Skeletal muscle satellite cell (primary cell): ENCODE data around the gene KANSL1L.

Experiments used
- H3K27me3 ChIP-seq: 2 replicates; pipeline ENCODE4 v1.7.0; 2013; ENCODE audit warnings: low read length; ENCODE audit not compliant: control insufficient read depth, insufficient read depth
- H3K36me3 ChIP-seq: 2 replicates; pipeline ENCODE4 v1.7.0; 2013; ENCODE audit warnings: mild to moderate bottlenecking, control low read depth, low read length; ENCODE audit not compliant: insufficient read depth
- H3K4me1 ChIP-seq: 2 replicates; pipeline ENCODE4 v1.7.0; 2013; ENCODE audit warnings: low read length; ENCODE audit not compliant: control insufficient read depth, insufficient read depth
- H3K4me2 ChIP-seq: 2 replicates; pipeline ENCODE4 v1.7.0; 2013; ENCODE audit warnings: mild to moderate bottlenecking, low read length
- H3K4me3 ChIP-seq: 2 replicates; pipeline ENCODE4 v1.7.0; 2013; ENCODE audit warnings: low read length
- H3K9ac ChIP-seq: 2 replicates; pipeline ENCODE4 v1.7.0; 2013; ENCODE audit warnings: mild to moderate bottlenecking, low read depth, low read length, moderate library complexity
- H3K9me3 ChIP-seq: replicated peaks from 2 replicates; pipeline ENCODE4 v1.7.0; 2013; ENCODE audit warnings: mild to moderate bottlenecking, control low read depth, low read length

The KANSL1L gene

DNA sequence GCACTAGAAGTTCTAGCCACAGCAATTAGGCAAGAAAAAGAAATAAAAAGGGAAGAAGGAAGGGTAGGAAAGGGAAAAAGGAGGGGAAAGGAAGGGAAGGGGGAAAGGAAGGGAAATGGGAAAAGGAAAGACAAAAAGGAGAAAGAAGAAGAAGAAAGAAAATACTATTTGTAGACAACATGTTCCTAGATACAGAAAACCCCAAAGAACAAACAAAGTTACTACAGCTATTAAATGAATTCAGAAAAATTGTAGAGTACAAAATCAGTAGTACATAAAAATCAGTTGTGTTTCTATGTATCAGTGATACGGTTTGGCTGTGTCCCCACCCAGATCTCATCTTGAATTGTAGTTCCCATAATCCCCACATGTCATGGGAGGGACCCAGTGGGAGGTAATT lies 116.5 kb downstream of the KANSL1L start:
- Histone ChIP-seq H3K9me3 (no peaks in the 10 kb centered on the region), H3K27me3 (no peaks in the 10 kb centered on the region), H3K4me1 (no peaks in the 10 kb centered on the region), H3K9ac (no peak overlapping the region), H3K4me3 (no peak overlapping the region), H3K4me2 (no peak overlapping the region), H3K36me3 (no peaks in the 10 kb centered on the region)

GRCh38 chr2:210050885-210051284 lies 120.3 kb downstream of the KANSL1L start:
- no peaks in the 10 kb centered on the region for H3K36me3 ChIP-seq
- no peak overlapping the region for H3K4me2 ChIP-seq
- no peaks in the 10 kb centered on the region for H3K9me3 ChIP-seq
- H3K4me3 ChIP-seq, result no peak overlapping the region
- no peak overlapping the region for H3K9ac ChIP-seq
- H3K27me3 ChIP-seq, result no peaks in the 10 kb centered on the region
- H3K4me1 ChIP-seq, result no peaks in the 10 kb centered on the region

DNA sequence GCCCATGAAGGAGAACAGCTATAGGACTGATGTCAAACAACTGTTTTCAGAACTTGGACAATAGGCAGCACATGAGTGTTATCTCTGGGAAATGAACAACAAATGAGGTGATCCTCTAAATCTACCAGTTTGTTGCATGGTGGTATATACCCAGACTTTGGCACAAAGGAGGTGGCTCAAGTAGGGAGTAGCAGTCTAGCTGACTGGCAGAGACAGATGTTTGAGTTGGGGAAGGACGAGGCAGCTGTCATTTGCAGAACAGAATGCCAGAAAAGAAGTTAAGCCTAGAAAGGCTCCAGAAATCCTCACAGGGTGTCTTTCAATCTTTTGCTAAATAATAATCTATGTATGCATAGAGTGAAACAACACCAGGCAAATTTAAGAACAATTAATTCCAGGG lies 121.4 kb downstream of the KANSL1L start:
- no peak overlapping the region for H3K9ac ChIP-seq
- H3K27me3 ChIP-seq, result no peaks in the 10 kb centered on the region
- H3K9me3 ChIP-seq, result no peaks in the 10 kb centered on the region
- no peak overlapping the region for H3K4me3 ChIP-seq
- peaks cover 3% of the 10 kb centered on the region for H3K36me3 ChIP-seq
- H3K4me2 ChIP-seq, result no peak overlapping the region
- no peaks in the 10 kb centered on the region for H3K4me1 ChIP-seq

GRCh38 chr2:210046851-210047500 lies 124.2 kb downstream of the KANSL1L start:
- H3K4me2 ChIP-seq, result no peak overlapping the region
- no peak overlapping the region for H3K4me3 ChIP-seq
- H3K27me3 ChIP-seq, result no peaks in the 10 kb centered on the region
- no peaks in the 10 kb centered on the region for H3K9me3 ChIP-seq
- H3K9ac ChIP-seq, result no peak overlapping the region
- peaks cover 3% of the 10 kb centered on the region for H3K36me3 ChIP-seq
- no peaks in the 10 kb centered on the region for H3K4me1 ChIP-seq

- Histone ChIP-seq H3K4me2 (no peak overlapping the region), H3K9me3 (no peaks in the 10 kb centered on the region), H3K27me3 (no peaks in the 10 kb centered on the region), H3K4me3 (no peak overlapping the region), H3K4me1 (no peaks in the 10 kb centered on the region), H3K36me3 (no peaks in the 10 kb centered on the region), H3K9ac (no peak overlapping the region)
These were observed 133.1 kb downstream of the KANSL1L start for GRCh38 chr2:210038078-210038477.

GRCh38 chr2:210035679-210036078 lies 135.5 kb downstream of the KANSL1L start:
- H3K27me3 ChIP-seq, result no peaks in the 10 kb centered on the region
- H3K9me3 ChIP-seq, result no peaks in the 10 kb centered on the region
- no peak overlapping the region for H3K9ac ChIP-seq
- no peak overlapping the region for H3K4me3 ChIP-seq
- no peak overlapping the region for H3K4me2 ChIP-seq
- no peaks in the 10 kb centered on the region for H3K4me1 ChIP-seq
- H3K36me3 ChIP-seq, result peaks cover 6% of the 10 kb centered on the region

DNA sequence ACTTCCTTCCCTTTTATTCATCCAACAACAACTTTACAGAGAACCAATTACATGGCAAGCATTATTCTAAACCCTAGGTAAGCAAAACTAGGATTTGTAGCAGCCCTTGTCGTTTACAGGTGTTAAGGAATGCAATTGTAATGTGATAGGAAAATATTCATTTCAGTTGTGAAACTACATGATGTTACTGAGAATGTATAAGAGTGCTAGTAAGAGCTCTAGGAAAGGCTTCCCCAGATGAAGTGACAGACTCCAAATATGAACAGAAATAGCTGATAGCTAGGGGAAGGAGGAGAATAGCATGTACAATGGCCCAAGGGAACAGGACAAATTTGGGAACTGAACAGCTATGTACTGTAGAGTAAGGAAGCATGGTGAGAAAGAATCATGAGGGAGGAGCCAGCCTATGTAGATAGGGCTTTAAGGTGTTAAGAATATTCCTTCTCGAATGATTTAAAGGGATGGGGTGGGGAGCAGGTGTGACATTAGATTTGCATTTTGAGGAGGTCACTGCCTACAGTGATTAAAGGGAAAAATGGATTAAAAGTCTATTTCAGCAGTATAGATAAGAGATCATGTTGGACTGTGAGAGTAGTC lies 137.0 kb downstream of the KANSL1L start:
- H3K27me3 ChIP-seq, result no peaks in the 10 kb centered on the region
- no peak overlapping the region for H3K9ac ChIP-seq
- H3K4me2 ChIP-seq, result no peak overlapping the region
- H3K4me1 ChIP-seq, result no peaks in the 10 kb centered on the region
- H3K9me3 ChIP-seq, result no peaks in the 10 kb centered on the region
- H3K36me3 ChIP-seq, result peaks cover 6% of the 10 kb centered on the region
- no peak overlapping the region for H3K4me3 ChIP-seq

DNA sequence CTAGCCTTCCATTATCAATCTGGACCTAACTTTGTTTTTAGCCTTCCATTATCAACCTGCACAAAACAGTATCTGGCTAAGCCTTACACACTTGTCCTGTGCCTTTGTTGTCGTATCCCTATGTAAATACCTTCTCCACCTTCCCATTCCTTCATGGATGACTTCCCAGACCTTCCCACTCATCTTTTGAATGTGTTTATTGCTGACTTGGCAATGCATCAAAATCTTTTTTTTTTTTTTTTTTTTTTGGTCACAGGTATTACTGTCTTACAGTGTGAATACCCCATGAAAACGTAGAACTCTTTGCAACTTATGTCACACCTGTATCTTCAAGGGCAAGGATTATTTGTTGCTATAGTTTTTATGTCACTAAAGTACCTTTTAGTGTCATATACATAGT lies 143.0 kb downstream of the KANSL1L start:
- Histone ChIP-seq H3K4me1 (no peaks in the 10 kb centered on the region), H3K4me3 (no peak overlapping the region), H3K4me2 (no peak overlapping the region), H3K27me3 (no peaks in the 10 kb centered on the region), H3K36me3 (peaks cover 30% of the 10 kb centered on the region), H3K9me3 (no peaks in the 10 kb centered on the region), H3K9ac (no peak overlapping the region)

DNA sequence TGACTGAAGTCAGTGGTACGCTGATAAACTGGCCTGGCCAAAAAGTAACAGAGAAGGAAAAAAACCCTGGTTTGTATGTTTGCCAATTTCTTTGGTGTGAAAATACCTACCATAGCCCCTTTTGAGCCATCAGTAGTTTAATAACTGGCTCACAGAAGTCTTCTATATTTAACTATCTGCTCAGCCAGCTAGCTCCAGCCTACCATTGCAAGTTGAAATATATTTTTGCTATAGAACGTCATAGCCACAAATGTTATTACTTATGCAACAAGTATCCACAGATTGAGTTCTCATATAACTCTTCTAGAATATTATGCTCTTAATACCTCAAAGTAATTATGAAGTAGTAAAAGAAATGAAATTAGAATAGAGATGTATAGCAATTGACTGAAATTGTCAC lies 143.6 kb downstream of the KANSL1L start:
- no peaks in the 10 kb centered on the region for H3K4me1 ChIP-seq

GRCh38 chr2:210022824-210023223 lies 148.4 kb downstream of the KANSL1L start:
- peaks cover 58% of the 10 kb centered on the region for H3K36me3 ChIP-seq

More for the DNA sequence above, 143.6 kb downstream of the KANSL1L start:
- no peaks in the 10 kb centered on the region for H3K27me3 ChIP-seq
- no peak overlapping the region for H3K9ac ChIP-seq
- H3K36me3 ChIP-seq, result peaks cover 35% of the 10 kb centered on the region
- no peak overlapping the region for H3K4me2 ChIP-seq
- no peaks in the 10 kb centered on the region for H3K9me3 ChIP-seq
- no peak overlapping the region for H3K4me3 ChIP-seq

DNA sequence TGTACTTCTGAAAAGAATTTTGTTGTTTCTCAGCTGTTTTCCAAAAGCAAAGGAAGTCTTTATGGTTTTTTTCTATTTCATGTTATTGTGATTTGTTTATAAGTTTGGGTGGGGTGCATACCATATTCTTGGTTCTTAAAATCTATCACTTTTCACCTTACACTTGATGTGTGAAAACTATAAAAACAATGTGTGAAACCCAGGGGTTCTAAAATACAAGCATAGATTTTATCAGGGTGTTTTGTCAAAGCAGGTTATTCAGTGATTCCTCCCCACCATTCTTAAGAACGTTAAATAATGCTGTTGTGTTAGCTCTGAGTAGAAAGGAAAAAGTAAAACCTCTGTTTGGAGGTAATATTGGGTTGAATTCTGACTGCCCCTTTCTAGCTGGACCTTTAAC lies 151.1 kb downstream of the KANSL1L start:
- Histone ChIP-seq H3K27me3 (no peaks in the 10 kb centered on the region), H3K4me3 (no peak overlapping the region), H3K9me3 (no peaks in the 10 kb centered on the region), H3K36me3 (peaks cover 70% of the 10 kb centered on the region), H3K4me2 (no peak overlapping the region), H3K4me1 (no peaks in the 10 kb centered on the region), H3K9ac (no peak overlapping the region)

More at GRCh38 chr2:210022824-210023223, 148.4 kb downstream of the KANSL1L start:
- Histone ChIP-seq H3K27me3 (no peaks in the 10 kb centered on the region), H3K9ac (no peak overlapping the region), H3K4me3 (no peak overlapping the region), H3K4me1 (no peaks in the 10 kb centered on the region), H3K4me2 (no peak overlapping the region), H3K9me3 (no peaks in the 10 kb centered on the region)

- Histone ChIP-seq H3K4me3 (no peak overlapping the region), H3K4me2 (no peak overlapping the region), H3K9me3 (no peaks in the 10 kb centered on the region), H3K27me3 (no peaks in the 10 kb centered on the region), H3K36me3 (peaks cover 47% of the 10 kb centered on the region), H3K4me1 (peaks cover 5% of the 10 kb centered on the region), H3K9ac (no peak overlapping the region)
These were observed 161.3 kb downstream of the KANSL1L start for GRCh38 chr2:210009896-210010295.
